SH-SY5Y (cell line): ENCODE measurements around the gene IGFBP5.

ENCODE experiments used
- GATA2 ChIP-seq: IDR thresholded peaks from 2 replicates; pipeline ENCODE4 v1.6.1; 2011; ENCODE audit warnings: mild to moderate bottlenecking, low read depth, low read length
- GATA3 ChIP-seq: IDR thresholded peaks from 2 replicates; pipeline ENCODE4 v1.6.1; 2011; ENCODE audit warnings: low read depth, mild to moderate bottlenecking, low read length, moderate library complexity

The IGFBP5 gene

GRCh38 chr2:216695401-216695821 is at the start of gene IGFBP5:
IGFBP5 (minus strand) TSS chr2:216695549; CDS start chr2:216694775, 774 bp downstream.
- no peak for TF ChIP-seq GATA3
- TF ChIP-seq GATA2: no peak

GRCh38 chr2:216743781-216744180 is 48.4 kb upstream of the IGFBP5 start:
- TF ChIP-seq GATA2: no peak
- TF ChIP-seq GATA3: no peak

GRCh38 chr2:216742411-216742810 is 47.1 kb upstream of the IGFBP5 start:
- TF ChIP-seq GATA3 (no peak), GATA2 (no peak)

- TF ChIP-seq GATA2 (no peak), GATA3 (no peak)
Measured at GRCh38 chr2:216741223-216741593, 45.9 kb upstream of the IGFBP5 start.

GRCh38 chr2:216740557-216741222 is 45.3 kb upstream of the IGFBP5 start:
- TF ChIP-seq GATA3 (no peak), GATA2 (no peak)

- TF ChIP-seq GATA2 (no peak), GATA3 (no peak)
Measured at GRCh38 chr2:216739035-216739434, 43.7 kb upstream of the IGFBP5 start.

GRCh38 chr2:216737676-216738075 is 42.3 kb upstream of the IGFBP5 start:
- TF ChIP-seq GATA3: no peak
- no peak for TF ChIP-seq GATA2

- no peak for TF ChIP-seq GATA3
- TF ChIP-seq GATA2: no peak
Measured at GRCh38 chr2:216736326-216736725, 41.0 kb upstream of the IGFBP5 start.

GRCh38 chr2:216735668-216736067 is 40.3 kb upstream of the IGFBP5 start:
- no peak for TF ChIP-seq GATA3
- TF ChIP-seq GATA2: no peak

- TF ChIP-seq GATA3: 0 out of 2 replicates have a peak, but pooled peaks have one; percentile 25
- TF ChIP-seq GATA2: peak; percentile 56
Measured at GRCh38 chr2:216735086-216735485, 39.7 kb upstream of the IGFBP5 start.

GRCh38 chr2:216733046-216733445 is 37.7 kb upstream of the IGFBP5 start:
- TF ChIP-seq GATA2: no peak
- TF ChIP-seq GATA3: no peak

- TF ChIP-seq GATA3 (no peak), GATA2 (no peak)
Measured at GRCh38 chr2:216732334-216732733, 37.0 kb upstream of the IGFBP5 start.

- TF ChIP-seq GATA3 (no peak), GATA2 (no peak)
Measured at GRCh38 chr2:216731465-216731864, 36.1 kb upstream of the IGFBP5 start.

- TF ChIP-seq GATA3 (no peak), GATA2 (no peak)
Measured at GRCh38 chr2:216730871-216731270, 35.5 kb upstream of the IGFBP5 start.

GRCh38 chr2:216727346-216728122 is 32.2 kb upstream of the IGFBP5 start:
- TF ChIP-seq GATA2 (no peak), GATA3 (no peak)
